Stimulated activated CD4-positive, alpha-beta T cell treated with anti-CD3 and anti-CD28 coated beads, Interleukin-1b, Interleukin-23, amount 100 ng/mL, for 1 hour (primary cell): Measurements from ENCODE around the gene TRPM2.
"Not testable (repeated sequence)": the region's sequence is repeated elsewhere in the genome, so short reads cannot be mapped to it uniquely, and the experiment has no call there.

Experiments
- DNase-seq, 2 donors: peaks; one replicate each; pipeline ENCODE4 v3.0.0-alpha.2; 2020; ENCODE audit warnings: low read depth in 2 of 2

The TRPM2 gene

GRCh38 chr21:44335266-44336059 lies 18.0 kb upstream of the TRPM2 start:
- no peak for DNase-seq

- no peak for DNase-seq
These were observed 16.0 kb upstream of the TRPM2 start for GRCh38 chr21:44337449-44337848.

GRCh38 chr21:44337941-44338895 lies 15.2 kb upstream of the TRPM2 start:
- no peak for DNase-seq

GRCh38 chr21:44338971-44339910 lies 14.2 kb upstream of the TRPM2 start, which contains the start of gene CFAP410:
CFAP410 (minus strand) TSS chr21:44339390; CDS start chr21:44339194, 196 bp downstream.
- DNase-seq: peak; percentile 85 to 89

GRCh38 chr21:44341726-44342458 lies 11.5 kb upstream of the TRPM2 start:
- not testable (repeated sequence) for DNase-seq

GRCh38 chr21:44342981-44343380 lies 10.4 kb upstream of the TRPM2 start:
- DNase-seq: not testable (repeated sequence)

- no peak for DNase-seq
These were observed 8.8 kb upstream of the TRPM2 start for GRCh38 chr21:44344541-44345183.

GRCh38 chr21:44345495-44345894 lies 7.9 kb upstream of the TRPM2 start:
- DNase-seq: no peak

- DNase-seq: no peak
These were observed 5.4 kb upstream of the TRPM2 start for GRCh38 chr21:44347911-44348451.

- DNase-seq: no peak
These were observed 4.6 kb upstream of the TRPM2 start for GRCh38 chr21:44348861-44349260.

- no peak for DNase-seq
These were observed 4.0 kb upstream of the TRPM2 start for GRCh38 chr21:44349416-44349846.

GRCh38 chr21:44349847-44350772 lies 3.3 kb upstream of the TRPM2 start:
- DNase-seq: no peak

- DNase-seq: no peak
These were observed 2.5 kb upstream of the TRPM2 start for GRCh38 chr21:44350773-44351481.

- no peak for DNase-seq
These were observed 1.7 kb upstream of the TRPM2 start for GRCh38 chr21:44351535-44352252.

- no peak for DNase-seq
These were observed 1.1 kb upstream of the TRPM2 start for GRCh38 chr21:44352253-44352860.

GRCh38 chr21:44354001-44354405 lies 582 bp downstream of the TRPM2 start:
- no peak for DNase-seq
